GM19193 (cell line): ENCODE results near the gene OXSM.

Experiments
- POLR2A ChIP-seq: IDR thresholded peaks from 4 replicates; pipeline ENCODE4 v1.6.1; 2011; ENCODE audit not compliant: insufficient read depth, insufficient read length; ENCODE audit errors: extremely low read depth

OXSM gene

GRCh38 chr3:25784971-25785370, 4.9 kb upstream of the OXSM start:
- TF ChIP-seq POLR2A = no peak

GRCh38 chr3:25785826-25786225, 4.1 kb upstream of the OXSM start:
- TF ChIP-seq POLR2A = no peak

GRCh38 chr3:25787689-25788088, 2.2 kb upstream of the OXSM start:
- TF ChIP-seq POLR2A = no peak

GRCh38 chr3:25789209-25789595, 688 bp upstream of the OXSM start:
- TF ChIP-seq POLR2A = no peak

GRCh38 chr3:25801786-25802185, 11.9 kb downstream of the OXSM start:
- TF ChIP-seq POLR2A = no peak

GRCh38 chr3:25803833-25804232, 13.9 kb downstream of the OXSM start:
- TF ChIP-seq POLR2A = no peak

- no peak for TF ChIP-seq POLR2A
These were observed 14.8 kb downstream of the OXSM start for GRCh38 chr3:25804676-25805075.

- TF ChIP-seq POLR2A = no peak
These were observed 22.8 kb downstream of the OXSM start for GRCh38 chr3:25812644-25813043.

GRCh38 chr3:25817107-25817506, 27.2 kb downstream of the OXSM start:
- TF ChIP-seq POLR2A = no peak

- no peak for TF ChIP-seq POLR2A
These were observed 27.7 kb downstream of the OXSM start for GRCh38 chr3:25817638-25818037.

GRCh38 chr3:25818335-25818734, 28.4 kb downstream of the OXSM start:
- TF ChIP-seq POLR2A = no peak

GRCh38 chr3:25820366-25820765, 30.5 kb downstream of the OXSM start:
- no peak for TF ChIP-seq POLR2A

GRCh38 chr3:25820816-25821486, 31.1 kb downstream of the OXSM start:
- TF ChIP-seq POLR2A = no peak

GRCh38 chr3:25821746-25822573, 32.1 kb downstream of the OXSM start:
- no peak for TF ChIP-seq POLR2A

GRCh38 chr3:25823314-25823713, 33.4 kb downstream of the OXSM start:
- TF ChIP-seq POLR2A = no peak

GRCh38 chr3:25826510-25826909, 36.6 kb downstream of the OXSM start:
- TF ChIP-seq POLR2A = no peak
